ENCODE measurements around the gene EBF3. TPM values are rescaled to one million over a fixed set of nuclear protein-coding genes. Genes with fewer than 3 reads are reported as not detected.

The EBF3 gene
- total RNA-seq, 1 experiment from 2014 or later = not detected

DNA sequence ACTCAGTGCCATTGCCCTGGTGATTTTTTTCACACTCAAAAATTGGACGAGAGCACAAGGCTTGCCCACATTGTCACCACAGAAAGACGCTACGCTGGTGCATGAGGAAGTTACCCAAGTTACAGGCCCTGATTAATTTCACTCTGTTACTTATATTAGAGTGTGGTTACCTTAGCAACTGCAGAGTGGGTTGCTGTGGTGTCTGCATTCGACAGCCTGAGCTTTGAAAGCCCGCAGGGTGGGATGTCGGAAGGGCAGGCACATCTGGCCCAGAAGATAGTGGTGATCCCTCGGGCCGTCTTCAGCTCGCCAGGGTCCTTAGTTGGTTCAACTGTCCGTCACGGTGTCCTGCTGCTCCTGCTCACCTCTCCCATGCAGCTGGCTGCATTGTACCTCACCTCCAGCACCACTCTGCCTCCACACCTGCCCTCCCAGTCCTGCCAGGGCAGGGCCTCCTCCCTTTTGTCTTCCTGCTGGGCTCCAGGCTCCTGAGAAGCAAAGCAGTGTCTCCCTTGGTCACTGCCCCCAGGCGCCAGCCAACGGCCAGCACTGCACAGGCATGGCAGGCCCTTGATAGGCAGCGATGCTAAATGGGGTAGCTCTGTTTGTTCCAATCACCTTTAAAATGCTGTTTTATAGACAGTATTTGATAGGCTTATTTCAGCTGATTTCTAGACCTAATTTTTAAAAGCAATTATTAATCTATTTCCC is 167.2 kb downstream of the EBF3 start:
- H3K27ac ChIP-seq = no peak overlapping the region
- peaks cover 40% of the 10 kb centered on the region for H3K27me3 ChIP-seq (ENCODE audit: insufficient read depth, low read depth)
- H3K4me3 ChIP-seq = no peak overlapping the region
- H3K4me1 ChIP-seq (replicated peaks; ENCODE audit: insufficient read depth) = no peaks in the 10 kb centered on the region
- no peak overlapping the region for H3K4me2 ChIP-seq
- no peaks in the 10 kb centered on the region for H3K36me3 ChIP-seq (ENCODE audit: low read depth)
- H3K9me2 ChIP-seq (ENCODE audit: insufficient read depth) = no peaks in the 10 kb centered on the region
- CTCF ChIA-PET = no interaction called here
- DNase-seq = no peak
- no peaks in the 10 kb centered on the region for H3K9me3 ChIP-seq (ENCODE audit: insufficient read depth, low read depth)
- H4K20me1 ChIP-seq (ENCODE audit: insufficient read depth) = no peaks in the 10 kb centered on the region
- intact Hi-C loops (cut with micrococcal nuclease; ENCODE audit: unreplicated experiment) = no loop called here
- TF ChIP-seq EZH2 (IDR thresholded peaks at IDR 0.05; ENCODE audit: low read depth) = no peak
- TF ChIP-seq, protein P1, sequence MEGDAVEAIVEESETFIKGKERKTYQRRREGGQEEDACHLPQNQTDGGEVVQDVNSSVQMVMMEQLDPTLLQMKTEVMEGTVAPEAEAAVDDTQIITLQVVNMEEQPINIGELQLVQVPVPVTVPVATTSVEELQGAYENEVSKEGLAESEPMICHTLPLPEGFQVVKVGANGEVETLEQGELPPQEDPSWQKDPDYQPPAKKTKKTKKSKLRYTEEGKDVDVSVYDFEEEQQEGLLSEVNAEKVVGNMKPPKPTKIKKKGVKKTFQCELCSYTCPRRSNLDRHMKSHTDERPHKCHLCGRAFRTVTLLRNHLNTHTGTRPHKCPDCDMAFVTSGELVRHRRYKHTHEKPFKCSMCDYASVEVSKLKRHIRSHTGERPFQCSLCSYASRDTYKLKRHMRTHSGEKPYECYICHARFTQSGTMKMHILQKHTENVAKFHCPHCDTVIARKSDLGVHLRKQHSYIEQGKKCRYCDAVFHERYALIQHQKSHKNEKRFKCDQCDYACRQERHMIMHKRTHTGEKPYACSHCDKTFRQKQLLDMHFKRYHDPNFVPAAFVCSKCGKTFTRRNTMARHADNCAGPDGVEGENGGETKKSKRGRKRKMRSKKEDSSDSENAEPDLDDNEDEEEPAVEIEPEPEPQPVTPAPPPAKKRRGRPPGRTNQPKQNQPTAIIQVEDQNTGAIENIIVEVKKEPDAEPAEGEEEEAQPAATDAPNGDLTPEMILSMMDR (conservative IDR thresholded peaks at IDR 0.05) = no peak
- no peak overlapping the region for H2AFZ ChIP-seq
- no TSS peak for BruUV-seq (replicated peaks)
- POLR2A ChIA-PET (ENCODE audit: unreplicated experiment) = no interaction called here
- H3F3A ChIP-seq (ENCODE audit: insufficient read depth, low read depth) = no peaks in the 10 kb centered on the region
- no peaks in the 10 kb centered on the region for H3K79me2 ChIP-seq (ENCODE audit: low read depth)

DNA sequence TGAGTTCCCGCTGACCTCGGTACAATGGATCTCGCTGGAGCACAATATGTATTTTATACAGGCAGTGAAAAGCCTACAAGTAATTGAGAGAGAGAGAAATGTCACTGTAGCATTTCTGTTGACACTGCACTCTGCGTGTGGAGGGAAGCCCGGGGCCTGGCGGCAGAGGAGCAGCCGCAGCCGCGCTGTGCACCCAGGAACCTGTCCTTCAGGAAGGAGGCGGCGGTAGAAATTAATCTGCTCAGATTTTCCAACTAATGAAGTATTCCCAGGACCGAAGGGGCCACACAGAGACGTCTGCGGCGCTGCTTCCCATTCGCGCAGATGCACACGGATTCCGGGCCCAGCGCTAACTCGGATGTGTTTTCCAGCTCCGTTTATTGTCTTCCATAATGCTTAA is 170.1 kb downstream of the EBF3 start:
- no peaks in the 10 kb centered on the region for H3F3A ChIP-seq (ENCODE audit: insufficient read depth, low read depth)
- H3K27ac ChIP-seq = no peak overlapping the region
- H3K4me3 ChIP-seq = no peak overlapping the region
- peaks cover 13% of the 10 kb centered on the region for H3K27me3 ChIP-seq (ENCODE audit: insufficient read depth, low read depth)
- H3K4me1 ChIP-seq (replicated peaks; ENCODE audit: insufficient read depth) = no peaks in the 10 kb centered on the region
- BruUV-seq (replicated peaks) = no TSS peak
- intact Hi-C loops (cut with micrococcal nuclease; ENCODE audit: unreplicated experiment) = no loop called here
- H3K9me3 ChIP-seq (ENCODE audit: insufficient read depth, low read depth) = no peaks in the 10 kb centered on the region
- H2AFZ ChIP-seq = no peak overlapping the region
- no peaks in the 10 kb centered on the region for H3K79me2 ChIP-seq (ENCODE audit: low read depth)
- no peaks in the 10 kb centered on the region for H3K36me3 ChIP-seq (ENCODE audit: low read depth)
- ChIA-PET POLR2A (ENCODE audit: unreplicated experiment) (no interaction called here), CTCF (no interaction called here)
- no peak for TF ChIP-seq EZH2 (IDR thresholded peaks at IDR 0.05; ENCODE audit: low read depth)
- TF ChIP-seq, protein P1 (conservative IDR thresholded peaks at IDR 0.05) = no peak
- H4K20me1 ChIP-seq (ENCODE audit: insufficient read depth) = no peaks in the 10 kb centered on the region
- H3K4me2 ChIP-seq = no peak overlapping the region
- DNase-seq = no peak
- no peaks in the 10 kb centered on the region for H3K9me2 ChIP-seq (ENCODE audit: insufficient read depth)

DNA sequence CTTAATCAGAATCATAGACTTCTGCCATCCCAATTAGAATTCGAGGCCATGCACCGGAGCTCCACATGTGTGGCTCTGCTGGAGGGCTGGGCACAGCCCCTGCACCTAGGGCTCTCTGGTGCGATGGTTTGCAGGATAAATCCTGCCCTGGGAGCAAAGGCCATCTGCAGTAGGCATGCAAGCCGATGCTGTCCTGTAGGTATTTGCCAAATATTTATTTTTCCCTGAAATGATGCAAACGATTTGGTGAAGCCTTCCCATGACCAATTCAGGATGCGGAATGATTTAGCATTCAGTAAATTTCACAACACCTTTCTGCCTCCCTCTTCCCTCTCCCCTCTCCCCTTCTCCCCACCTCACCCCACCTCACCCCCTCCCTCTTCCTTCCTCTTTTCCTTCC is 170.6 kb downstream of the EBF3 start:
- H2AFZ ChIP-seq = no peak overlapping the region
- H3K27ac ChIP-seq = no peak overlapping the region
- BruUV-seq (replicated peaks) = no TSS peak
- no peaks in the 10 kb centered on the region for H3K4me1 ChIP-seq (replicated peaks; ENCODE audit: insufficient read depth)
- no peaks in the 10 kb centered on the region for H3K79me2 ChIP-seq (ENCODE audit: low read depth)
- H3K4me2 ChIP-seq = no peak overlapping the region
- no peaks in the 10 kb centered on the region for H3F3A ChIP-seq (ENCODE audit: insufficient read depth, low read depth)
- no peak overlapping the region for H3K4me3 ChIP-seq
- POLR2A ChIA-PET (ENCODE audit: unreplicated experiment) = no interaction called here
- DNase-seq = no peak
- peaks cover 8% of the 10 kb centered on the region for H3K27me3 ChIP-seq (ENCODE audit: insufficient read depth, low read depth)
- H3K9me3 ChIP-seq (ENCODE audit: insufficient read depth, low read depth) = no peaks in the 10 kb centered on the region
- intact Hi-C loops (cut with micrococcal nuclease; ENCODE audit: unreplicated experiment) = no loop called here
- no peaks in the 10 kb centered on the region for H4K20me1 ChIP-seq (ENCODE audit: insufficient read depth)
- CTCF ChIA-PET = no interaction called here
- H3K36me3 ChIP-seq (ENCODE audit: low read depth) = no peaks in the 10 kb centered on the region
- TF ChIP-seq EZH2 (IDR thresholded peaks at IDR 0.05; ENCODE audit: low read depth) = no peak
- TF ChIP-seq, protein P1 (conservative IDR thresholded peaks at IDR 0.05) = no peak
- no peaks in the 10 kb centered on the region for H3K9me2 ChIP-seq (ENCODE audit: insufficient read depth)

All from PC-9 (cell line).